ENCODE results near the gene CACYBP.

The CACYBP gene

DNA sequence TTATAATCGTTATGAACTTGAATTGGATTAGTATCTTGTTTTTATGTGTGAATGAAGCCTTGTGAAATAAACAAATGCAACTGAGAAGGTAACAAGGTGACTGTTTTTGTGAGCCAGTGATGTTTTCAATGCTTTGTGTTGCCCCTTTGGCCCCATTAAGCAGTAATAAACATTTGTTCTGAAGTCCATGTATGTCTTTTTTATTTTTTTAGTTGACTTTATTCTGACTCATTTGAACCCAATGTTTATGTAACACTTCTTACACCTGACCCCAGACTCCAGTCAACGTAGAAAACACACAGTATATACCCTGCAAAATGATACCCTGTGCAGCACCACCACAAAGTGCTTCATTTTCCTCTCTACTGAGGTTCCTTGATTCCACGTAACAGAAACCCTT, 4.6 kb upstream of the CACYBP start:
- ChIA-PET POLR2A (interaction anchor here (0.6 kb wide), 1 partner anchor 16 kb away, joined by 3 read pairs; no protein-coding TSS in a partner anchor), CTCF (interaction anchor here (1.3 to 5.9 kb wide), 3 partner anchors 10 to 1126 kb away, joined by 3 to 58 read pairs (median 3); no protein-coding TSS in a partner anchor)
- no peak for DNase-seq (ENCODE audit: extremely low spot score)
- TF ChIP-seq, protein P1, sequence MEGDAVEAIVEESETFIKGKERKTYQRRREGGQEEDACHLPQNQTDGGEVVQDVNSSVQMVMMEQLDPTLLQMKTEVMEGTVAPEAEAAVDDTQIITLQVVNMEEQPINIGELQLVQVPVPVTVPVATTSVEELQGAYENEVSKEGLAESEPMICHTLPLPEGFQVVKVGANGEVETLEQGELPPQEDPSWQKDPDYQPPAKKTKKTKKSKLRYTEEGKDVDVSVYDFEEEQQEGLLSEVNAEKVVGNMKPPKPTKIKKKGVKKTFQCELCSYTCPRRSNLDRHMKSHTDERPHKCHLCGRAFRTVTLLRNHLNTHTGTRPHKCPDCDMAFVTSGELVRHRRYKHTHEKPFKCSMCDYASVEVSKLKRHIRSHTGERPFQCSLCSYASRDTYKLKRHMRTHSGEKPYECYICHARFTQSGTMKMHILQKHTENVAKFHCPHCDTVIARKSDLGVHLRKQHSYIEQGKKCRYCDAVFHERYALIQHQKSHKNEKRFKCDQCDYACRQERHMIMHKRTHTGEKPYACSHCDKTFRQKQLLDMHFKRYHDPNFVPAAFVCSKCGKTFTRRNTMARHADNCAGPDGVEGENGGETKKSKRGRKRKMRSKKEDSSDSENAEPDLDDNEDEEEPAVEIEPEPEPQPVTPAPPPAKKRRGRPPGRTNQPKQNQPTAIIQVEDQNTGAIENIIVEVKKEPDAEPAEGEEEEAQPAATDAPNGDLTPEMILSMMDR (IDR thresholded peaks at IDR 0.05; ENCODE audit: control extremely low read depth, extremely low read depth, low read depth, missing control alignments), result no peak

DNA sequence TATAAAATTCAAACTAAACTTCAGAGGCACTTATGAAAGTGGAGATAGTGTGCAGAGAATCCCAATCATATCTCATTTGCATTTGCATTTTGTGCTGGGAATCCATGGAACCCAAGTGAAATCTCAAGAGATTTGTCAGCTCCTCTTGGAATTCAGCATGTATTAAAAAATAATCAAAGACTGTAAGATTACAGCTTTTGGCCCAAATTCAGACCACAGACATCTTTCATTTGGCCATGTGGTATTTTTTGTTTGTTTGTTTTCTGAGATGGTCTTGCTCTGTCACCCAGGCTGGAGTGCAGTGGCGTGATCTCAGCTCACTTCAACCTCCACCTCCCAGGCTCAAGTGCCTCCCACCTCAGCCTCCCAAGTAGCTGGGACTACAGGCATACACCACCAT, 3.8 kb upstream of the CACYBP start:
- DNase-seq (ENCODE audit: extremely low spot score), result no peak
- ChIA-PET POLR2A (interaction anchor here (0.6 kb wide), 3 partner anchors 15 to 60 kb away, joined by 3 to 5 read pairs (median 5); no protein-coding TSS in a partner anchor), CTCF (interaction anchor here (1.1 to 5.9 kb wide), 5 partner anchors 11 to 1127 kb away, joined by 3 to 58 read pairs (median 3); no protein-coding TSS in a partner anchor)
- TF ChIP-seq, protein P1 (IDR thresholded peaks at IDR 0.05; ENCODE audit: control extremely low read depth, extremely low read depth, low read depth, missing control alignments), result no peak

DNA sequence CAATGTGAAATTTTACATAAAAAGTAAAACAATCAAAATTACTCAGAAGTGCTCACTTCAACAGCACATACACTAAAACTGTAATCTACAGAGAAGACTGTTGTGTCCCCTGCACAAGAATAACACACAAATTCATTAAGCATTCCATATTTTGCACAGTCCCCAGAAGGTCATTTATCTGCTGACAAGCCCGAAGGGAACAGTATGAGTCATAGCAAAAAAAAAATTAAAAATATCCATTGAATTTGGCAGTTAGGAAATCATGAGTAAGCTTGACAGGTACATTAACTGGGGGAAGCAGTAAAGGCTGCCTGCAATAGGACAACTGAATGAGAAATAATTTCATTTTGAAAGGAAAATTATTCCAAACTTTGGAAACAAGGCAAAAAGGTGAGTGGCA, 3.3 kb upstream of the CACYBP start:
- ChIA-PET CTCF (interaction anchor here (1.1 to 5.9 kb wide), 5 partner anchors 12 to 1127 kb away, joined by 3 to 58 read pairs (median 3); no protein-coding TSS in a partner anchor), POLR2A (interaction anchor here (0.6 kb wide), 2 partner anchors 18 to 60 kb away, joined by 5 read pairs; no protein-coding TSS in a partner anchor)
- no peak for DNase-seq (ENCODE audit: extremely low spot score)
- TF ChIP-seq, protein P1 (IDR thresholded peaks at IDR 0.05; ENCODE audit: control extremely low read depth, extremely low read depth, low read depth, missing control alignments), result no peak

DNA sequence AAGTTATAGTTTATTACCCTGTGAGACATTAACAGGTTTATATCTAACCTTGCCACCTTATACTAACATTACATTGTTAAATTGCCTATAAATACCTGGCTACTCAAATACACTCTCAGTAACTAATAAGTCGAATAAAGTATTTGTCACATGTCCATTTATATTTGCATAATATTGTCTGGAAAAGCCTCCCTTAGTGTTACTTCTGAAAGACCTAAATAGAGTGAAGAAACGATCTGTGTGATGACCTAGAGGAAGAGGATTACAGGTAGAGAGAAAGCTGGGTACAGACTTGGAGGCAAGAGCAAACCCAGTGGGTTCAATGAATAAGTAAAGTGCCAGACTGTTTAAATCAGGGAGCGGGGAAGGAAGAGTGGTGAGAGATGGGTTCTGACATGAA, 2.7 kb upstream of the CACYBP start:
- ChIA-PET CTCF (interaction anchor here (0.8 to 5.9 kb wide), 8 partner anchors 12 to 734 kb away, joined by 3 to 58 read pairs (median 3); no protein-coding TSS in a partner anchor), POLR2A (no interaction called here)
- DNase-seq (ENCODE audit: extremely low spot score), result no peak
- TF ChIP-seq, protein P1 (IDR thresholded peaks at IDR 0.05; ENCODE audit: control extremely low read depth, extremely low read depth, low read depth, missing control alignments), result no peak

DNA sequence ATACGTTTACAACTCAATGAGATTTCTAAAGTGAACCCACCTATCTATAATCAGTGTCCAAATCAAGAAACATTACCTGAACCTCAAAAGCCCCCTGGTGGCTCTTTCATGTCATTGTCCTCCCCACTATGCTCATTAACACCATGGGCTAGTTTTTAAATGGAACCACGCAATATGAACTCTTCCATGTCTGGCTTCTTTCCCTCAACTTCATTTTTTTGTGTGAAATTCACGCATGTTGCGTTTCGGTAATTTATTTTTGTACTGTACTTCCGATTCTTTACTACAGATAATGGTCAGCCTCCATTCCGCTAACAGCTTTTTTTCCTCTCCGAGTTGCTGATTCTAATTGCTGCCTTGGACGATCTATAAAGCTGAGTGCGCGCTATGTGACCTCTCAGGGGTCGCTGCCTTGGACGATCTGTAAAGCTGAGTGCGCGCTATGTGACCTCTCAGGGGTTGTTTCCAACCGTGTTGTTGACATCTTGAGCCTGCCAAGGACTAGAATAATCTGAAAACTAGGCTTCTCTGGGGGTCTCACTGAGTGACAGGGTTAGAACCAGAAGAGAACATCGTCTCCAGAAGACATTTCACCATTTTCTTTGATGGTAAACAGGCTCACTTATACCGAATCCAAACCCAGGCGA, 1.1 kb upstream of the CACYBP start:
- POLR2A ChIA-PET, result interaction anchor here (0.6 to 2.5 kb wide), 6 partner anchors 18 to 736 kb away, joined by 3 to 12 read pairs (median 5); partner anchors contain the start of gene MRPS14
- TF ChIP-seq, protein P1 (IDR thresholded peaks at IDR 0.05; ENCODE audit: control extremely low read depth, extremely low read depth, low read depth, missing control alignments), result peak; percentile 65
- CTCF ChIA-PET, result interaction anchor here (0.7 to 5.9 kb wide), 19 partner anchors 9 to 749 kb away, joined by 3 to 58 read pairs (median 3); no protein-coding TSS in a partner anchor
- peak; percentile 56 for DNase-seq (ENCODE audit: extremely low spot score)

GRCh38 chr1:174999216-174999935, 371 bp upstream of the CACYBP start:
- peak; percentile 96 for DNase-seq (ENCODE audit: extremely low spot score)
- ChIA-PET POLR2A (interaction anchor here (0.6 to 2.5 kb wide), 9 partner anchors 17 to 1132 kb away, joined by 3 to 12 read pairs (median 3); partner anchors contain the start of genes GAS5 and MRPS14), CTCF (interaction anchor here (0.7 to 5.9 kb wide), 19 partner anchors 9 to 782 kb away, joined by 3 to 58 read pairs (median 5); no protein-coding TSS in a partner anchor)
- TF ChIP-seq, protein P1 (IDR thresholded peaks at IDR 0.05; ENCODE audit: control extremely low read depth, extremely low read depth, low read depth, missing control alignments), result no peak
